NT2/D1 (cell line): ENCODE results near the gene NES.

ENCODE experiments used
- DNase-seq: peaks from one replicate; pipeline ENCODE4 v3.0.0-alpha.2; 2011; ENCODE audit warnings: low read depth, low spot score
- H3K27me3 ChIP-seq: 2 replicates; pipeline ENCODE4 v1.6.0; 2011; ENCODE audit warnings: mild to moderate bottlenecking; ENCODE audit not compliant: insufficient read length, insufficient read depth
- H3K36me3 ChIP-seq: 2 replicates; pipeline ENCODE4 v1.6.1; 2011; ENCODE audit warnings: mild to moderate bottlenecking, low read length, mixed read lengths; ENCODE audit not compliant: insufficient read depth, insufficient read length
- H3K4me1 ChIP-seq: 2 replicates; pipeline ENCODE4 v1.5.1; 2011; ENCODE audit not compliant: insufficient read depth, insufficient read length
- H3K4me3 ChIP-seq: 2 replicates; pipeline ENCODE4 v1.5.1; 2011; ENCODE audit warnings: low read depth; ENCODE audit not compliant: insufficient read length
- H3K9ac ChIP-seq: 2 replicates; pipeline ENCODE4 v1.6.0; 2011; ENCODE audit warnings: low read depth; ENCODE audit not compliant: insufficient read length
- H3K9me3 ChIP-seq: 2 replicates; pipeline ENCODE4 v1.5.1; 2011; ENCODE audit warnings: mild to moderate bottlenecking, low read length; ENCODE audit not compliant: insufficient read depth
- SUZ12 ChIP-seq: IDR thresholded peaks from 2 replicates; pipeline ENCODE4 v1.6.1; 2011; ENCODE audit not compliant: insufficient read length, insufficient read depth; ENCODE audit errors: extremely low read depth
- YY1 ChIP-seq: IDR thresholded peaks from 2 replicates; pipeline ENCODE4 v1.6.1; 2011; ENCODE audit not compliant: insufficient read length, insufficient read depth
- ZNF274 ChIP-seq: IDR thresholded peaks from 2 replicates; pipeline ENCODE4 v1.6.1; 2011; ENCODE audit warnings: mild to moderate bottlenecking, low read depth, low read length

Gene NES

GRCh38 chr1:156676820-156677615 lies at the start of gene NES:
TSS of gene NES (minus strand) at chr1:156677407. CDS start at chr1:156677264, 143 bp downstream.
- peaks cover 27% of the 10 kb centered on the region for H3K4me1 ChIP-seq
- H3K36me3 ChIP-seq, result peaks cover 43% of the 10 kb centered on the region
- TF ChIP-seq ZNF274, result no peak
- no peak for TF ChIP-seq SUZ12
- TF ChIP-seq YY1, result no peak
- peak within 1 kb of the TSS; percentile 94 for H3K4me3 ChIP-seq
- H3K27me3 ChIP-seq, result no peaks in the 10 kb centered on the region
- H3K9me3 ChIP-seq, result peaks cover 9% of the 10 kb centered on the region; the same call in 1 of the 2 replicates
- no peak for DNase-seq
- peak within 1 kb of the TSS; percentile 98 for H3K9ac ChIP-seq

GRCh38 chr1:156726549-156727226 lies 49.5 kb upstream of the NES start:
- H3K9me3 ChIP-seq, result no peaks in the 10 kb centered on the region
- peak overlapping the region; percentile 100 for H3K9ac ChIP-seq
- peaks cover 65% of the 10 kb centered on the region for H3K36me3 ChIP-seq
- H3K4me3 ChIP-seq, result peak overlapping the region; percentile 13
- TF ChIP-seq YY1 (no peak), SUZ12 (no peak), ZNF274 (no peak)
- no peaks in the 10 kb centered on the region for H3K27me3 ChIP-seq
- no peak for DNase-seq
- H3K4me1 ChIP-seq, result peaks cover 15% of the 10 kb centered on the region

- Histone ChIP-seq H3K4me3 (peak overlapping the region; percentile 13), H3K9ac (peak overlapping the region; percentile 100), H3K27me3 (no peaks in the 10 kb centered on the region), H3K4me1 (peaks cover 15% of the 10 kb centered on the region), H3K36me3 (peaks cover 73% of the 10 kb centered on the region), H3K9me3 (no peaks in the 10 kb centered on the region)
- peak; percentile 92 for DNase-seq
- TF ChIP-seq ZNF274 (no peak), SUZ12 (no peak), YY1 (no peak)
Observed at GRCh38 chr1:156725683-156726280, 48.6 kb upstream of the NES start.

GRCh38 chr1:156721535-156721934 lies 44.3 kb upstream of the NES start:
- Histone ChIP-seq H3K4me3 (no peak overlapping the region), H3K27me3 (no peaks in the 10 kb centered on the region), H3K4me1 (peaks cover 8% of the 10 kb centered on the region), H3K9ac (no peak overlapping the region), H3K9me3 (no peaks in the 10 kb centered on the region), H3K36me3 (peaks cover 57% of the 10 kb centered on the region)
- TF ChIP-seq YY1, result no peak
- TF ChIP-seq SUZ12, result no peak
- TF ChIP-seq ZNF274, result no peak
- no peak for DNase-seq

- Histone ChIP-seq H3K9ac (no peak overlapping the region), H3K36me3 (peaks cover 53% of the 10 kb centered on the region)
Observed at GRCh38 chr1:156721131-156721530, 43.9 kb upstream of the NES start.

GRCh38 chr1:156717351-156717750 lies 40.1 kb upstream of the NES start:
- H3K27me3 ChIP-seq, result no peaks in the 10 kb centered on the region
- no peak overlapping the region for H3K4me3 ChIP-seq
- TF ChIP-seq SUZ12 (no peak), YY1 (no peak), ZNF274 (no peak)
- H3K4me1 ChIP-seq, result peaks cover under 1% of the 10 kb centered on the region
- H3K9me3 ChIP-seq, result no peaks in the 10 kb centered on the region
- no peak for DNase-seq
- H3K36me3 ChIP-seq, result peaks cover 17% of the 10 kb centered on the region
- H3K9ac ChIP-seq, result no peak overlapping the region

More at GRCh38 chr1:156721131-156721530, 43.9 kb upstream of the NES start:
- DNase-seq, result no peak
- Histone ChIP-seq H3K4me3 (no peak overlapping the region), H3K27me3 (no peaks in the 10 kb centered on the region), H3K4me1 (peaks cover 6% of the 10 kb centered on the region), H3K9me3 (no peaks in the 10 kb centered on the region)
- no peak for TF ChIP-seq ZNF274
- TF ChIP-seq YY1, result no peak
- no peak for TF ChIP-seq SUZ12

GRCh38 chr1:156714830-156715229 lies 37.6 kb upstream of the NES start:
- Histone ChIP-seq H3K36me3 (no peaks in the 10 kb centered on the region), H3K9ac (no peak overlapping the region), H3K9me3 (no peaks in the 10 kb centered on the region), H3K4me3 (no peak overlapping the region), H3K4me1 (peaks cover 20% of the 10 kb centered on the region), H3K27me3 (no peaks in the 10 kb centered on the region)
- no peak for TF ChIP-seq ZNF274
- TF ChIP-seq YY1, result no peak
- no peak for TF ChIP-seq SUZ12
- DNase-seq, result no peak
